CD4-positive, alpha-beta T cell (primary cell): ENCODE measurements around the gene NMNAT2. TPM values are rescaled to one million over a fixed set of nuclear protein-coding genes. Genes with fewer than 3 reads are reported as not detected.

ENCODE experiments used
- ATAC-seq: fragments of 200-7000 bp; cut with Tn5 transposase; one replicate; pipeline ENCODE4 v1.10.0; 2022; ENCODE audit warnings: mild to moderate bottlenecking; ENCODE audit not compliant: poor library complexity
- CTCF ChIA-PET: fragments of 350-600 bp; sonication (Branson Sonifier 250); formaldehyde crosslinking; loops from one replicate; lab custom pipeline; 2021; ENCODE audit warnings: antibody characterized with exemption, inconsistent platforms; lab: Charles Lee
- POLR2A ChIA-PET: fragments of 350-600 bp; sonication (Branson Sonifier 250); formaldehyde crosslinking; loops from one replicate; lab custom pipeline; 2021; ENCODE audit warnings: antibody characterized with exemption, inconsistent platforms; lab: Charles Lee
- DNase-seq, 14 experiments: peaks; one replicate each; pipeline ENCODE4 v3.0.0-alpha.2; 2013 to 2020; ENCODE audit warnings: mixed read lengths in 2 of 14
- H3K27ac ChIP-seq, 2 donors: one replicate each; pipeline versions ENCODE4 v1.5.1 to v1.7.0; 2013; ENCODE audit warnings: low read length in 2 of 2, low read depth in 1 of 2, mild to moderate bottlenecking in 1 of 2
- H3K27me3 ChIP-seq, 2 experiments: 1 replicate in 1 of 2; 2 replicates in 1 of 2; pipeline versions ENCODE4 v1.6.1 to v1.7.0; 2013; ENCODE audit warnings: low read length in 2 of 2, control low read depth in 1 of 2, mild to moderate bottlenecking in 1 of 2, moderate library complexity in 1 of 2; ENCODE audit not compliant: insufficient read depth in 2 of 2, control insufficient read depth in 1 of 2
- H3K36me3 ChIP-seq: one replicate; pipeline ENCODE4 v1.6.1; 2013; ENCODE audit warnings: low read length, control low read depth; ENCODE audit not compliant: insufficient read depth
- H3K4me1 ChIP-seq: one replicate; pipeline ENCODE4 v1.6.1; 2013; ENCODE audit warnings: low read length, control low read depth; ENCODE audit not compliant: insufficient read depth
- H3K4me3 ChIP-seq: one replicate; pipeline ENCODE4 v1.5.1; 2013; ENCODE audit warnings: mild to moderate bottlenecking, low read length, moderate library complexity
- H3K9me3 ChIP-seq, 2 experiments: 1 replicate in 1 of 2; 2 replicates in 1 of 2; pipeline versions ENCODE4 v1.6.1 to v1.7.0; 2013; ENCODE audit warnings: low read length in 2 of 2, mild to moderate bottlenecking in 2 of 2, control low read depth in 1 of 2, moderate library complexity in 1 of 2; ENCODE audit not compliant: control insufficient read depth in 1 of 2, insufficient read depth in 1 of 2
- H3K27ac Mint-ChIP-seq: one replicate; pipeline ENCODE4 v1.8.0; 2020; ENCODE audit warnings: mixed read lengths
- H3K27me3 Mint-ChIP-seq: one replicate; pipeline ENCODE4 v1.8.0; 2021; ENCODE audit warnings: mixed read lengths
- H3K36me3 Mint-ChIP-seq: one replicate; pipeline ENCODE4 v1.8.0; 2021; ENCODE audit warnings: low read depth, mixed read lengths
- H3K4me1 Mint-ChIP-seq: one replicate; pipeline ENCODE4 v1.8.0; 2021; ENCODE audit warnings: low read depth, mixed read lengths
- H3K4me3 Mint-ChIP-seq: one replicate; pipeline ENCODE4 v1.8.0; 2020; ENCODE audit warnings: mild to moderate bottlenecking, mixed read lengths
- H3K9me3 Mint-ChIP-seq: one replicate; pipeline ENCODE4 v1.8.0; 2020; ENCODE audit warnings: mixed read lengths
- intact Hi-C, 2 experiments: fragments of 100-400 bp; cut with DNase I in 1 of 2; cut with micrococcal nuclease in 1 of 2; formaldehyde crosslinking; loops; one replicate each; pipeline versions ENCODE4 v1.15.1 to v1.9.0; 2023 to 2025; cut with DNase I, micrococcal nuclease
- total RNA-seq, 174 experiments: library from RNA in 2 of 174; stranded (reverse) in 2 of 174; gene quantifications; one replicate each; pipeline ENCODE4 v1.2.3 and lab custom pipeline; 2021 to 2026
- TF ChIP-seq, protein P1 (sequence below): fragments of 200-600 bp; IDR thresholded peaks from one replicate; pipeline ENCODE4 v1.8.0; 2022; ENCODE audit warnings: antibody characterized with exemption, mild to moderate bottlenecking

NMNAT2 gene
- total RNA-seq, 2 experiments from 2014 or later: not detected

DNA sequence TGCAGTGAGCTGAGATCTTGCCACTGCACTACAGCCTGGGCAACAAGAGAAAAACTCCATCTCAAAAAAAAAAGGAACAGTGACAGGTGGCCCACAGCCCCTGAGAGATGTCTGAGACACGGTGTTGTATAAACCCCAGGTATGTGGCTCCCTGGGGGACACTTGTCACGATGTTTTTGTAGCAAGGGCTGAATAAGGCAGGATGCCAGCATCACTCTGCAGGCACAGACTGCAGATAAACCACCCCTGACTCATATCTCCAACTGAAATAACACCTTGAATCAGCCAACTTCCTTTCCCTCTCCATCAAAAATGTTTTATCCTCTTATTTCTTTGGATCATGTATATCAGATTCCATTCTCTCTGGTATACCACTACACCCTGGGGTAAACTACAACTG lies 52.5 kb downstream of the NMNAT2 start:
- Histone ChIP-seq H3K27ac (no peak overlapping the region), H3K4me1 (no peaks in the 10 kb centered on the region), H3K36me3 (no peaks in the 10 kb centered on the region), H3K27me3 (peaks cover 0 to 3% of the 10 kb centered on the region in 2 experiments), H3K4me3 (no peak overlapping the region), H3K9me3 (no peaks in the 10 kb centered on the region)
- no peak overlapping the region for H3K4me3 Mint-ChIP-seq
- ChIA-PET CTCF (no interaction called here), POLR2A (no interaction called here)
- TF ChIP-seq, protein P1, sequence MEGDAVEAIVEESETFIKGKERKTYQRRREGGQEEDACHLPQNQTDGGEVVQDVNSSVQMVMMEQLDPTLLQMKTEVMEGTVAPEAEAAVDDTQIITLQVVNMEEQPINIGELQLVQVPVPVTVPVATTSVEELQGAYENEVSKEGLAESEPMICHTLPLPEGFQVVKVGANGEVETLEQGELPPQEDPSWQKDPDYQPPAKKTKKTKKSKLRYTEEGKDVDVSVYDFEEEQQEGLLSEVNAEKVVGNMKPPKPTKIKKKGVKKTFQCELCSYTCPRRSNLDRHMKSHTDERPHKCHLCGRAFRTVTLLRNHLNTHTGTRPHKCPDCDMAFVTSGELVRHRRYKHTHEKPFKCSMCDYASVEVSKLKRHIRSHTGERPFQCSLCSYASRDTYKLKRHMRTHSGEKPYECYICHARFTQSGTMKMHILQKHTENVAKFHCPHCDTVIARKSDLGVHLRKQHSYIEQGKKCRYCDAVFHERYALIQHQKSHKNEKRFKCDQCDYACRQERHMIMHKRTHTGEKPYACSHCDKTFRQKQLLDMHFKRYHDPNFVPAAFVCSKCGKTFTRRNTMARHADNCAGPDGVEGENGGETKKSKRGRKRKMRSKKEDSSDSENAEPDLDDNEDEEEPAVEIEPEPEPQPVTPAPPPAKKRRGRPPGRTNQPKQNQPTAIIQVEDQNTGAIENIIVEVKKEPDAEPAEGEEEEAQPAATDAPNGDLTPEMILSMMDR: no peak
- no peaks in the 10 kb centered on the region for H3K36me3 Mint-ChIP-seq
- H3K4me1 Mint-ChIP-seq: no peaks in the 10 kb centered on the region
- DNase-seq (no peak), ATAC-seq (no peak)
- H3K9me3 Mint-ChIP-seq: no peaks in the 10 kb centered on the region
- H3K27me3 Mint-ChIP-seq: peaks cover 25% of the 10 kb centered on the region
- intact Hi-C loops: no loop called here
- no peak overlapping the region for H3K27ac Mint-ChIP-seq

GRCh38 chr1:183365093-183365492 lies 53.1 kb downstream of the NMNAT2 start:
- Mint-ChIP-seq H3K36me3 (no peaks in the 10 kb centered on the region), H3K4me1 (no peaks in the 10 kb centered on the region), H3K9me3 (no peaks in the 10 kb centered on the region), H3K4me3 (no peak overlapping the region), H3K27ac (no peak overlapping the region), H3K27me3 (peaks cover 24% of the 10 kb centered on the region)
- DNase-seq: no peak
- ChIA-PET POLR2A (no interaction called here), CTCF (no interaction called here)
- intact Hi-C loops: no loop called here
- TF ChIP-seq, protein P1: no peak
- peaks cover 2 to 3% of the 10 kb centered on the region in 2 experiments for H3K27me3 ChIP-seq
- H3K4me1 ChIP-seq: no peaks in the 10 kb centered on the region
- H3K4me3 ChIP-seq: no peak overlapping the region
- no peaks in the 10 kb centered on the region for H3K9me3 ChIP-seq
- no peaks in the 10 kb centered on the region for H3K36me3 ChIP-seq
- no peak for ATAC-seq
- H3K27ac ChIP-seq: no peak overlapping the region

DNA sequence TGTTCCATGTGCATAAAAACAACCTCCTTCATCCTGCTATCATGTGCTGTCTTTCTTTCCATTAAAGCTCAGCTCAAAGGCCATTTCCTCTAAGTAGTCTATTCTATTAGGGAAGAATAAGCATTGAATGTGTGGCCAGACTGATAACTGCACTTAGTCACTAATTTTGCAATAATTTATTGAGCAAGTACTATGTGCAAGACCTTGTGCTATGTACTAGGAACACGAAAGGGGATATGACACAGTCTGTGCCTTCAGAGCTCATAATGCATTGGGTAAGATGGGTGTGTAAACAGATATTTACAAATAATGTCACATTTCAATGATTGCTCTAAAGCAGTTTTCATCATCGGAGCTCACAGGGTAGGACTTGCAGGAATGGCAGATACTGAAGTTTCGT lies 54.2 kb downstream of the NMNAT2 start:
- Histone ChIP-seq H3K9me3 (no peaks in the 10 kb centered on the region), H3K4me3 (no peak overlapping the region), H3K4me1 (no peaks in the 10 kb centered on the region), H3K36me3 (no peaks in the 10 kb centered on the region), H3K27ac (no peak overlapping the region), H3K27me3 (peaks cover 5 to 8% of the 10 kb centered on the region in 2 experiments)
- ChIA-PET CTCF (no interaction called here), POLR2A (interaction anchor here (0.5 kb wide), 1 partner anchor 242 kb away, joined by 3 read pairs; no protein-coding TSS in a partner anchor)
- H3K4me3 Mint-ChIP-seq: no peak overlapping the region
- H3K4me1 Mint-ChIP-seq: no peaks in the 10 kb centered on the region
- intact Hi-C loops: no loop called here
- peaks cover 29% of the 10 kb centered on the region for H3K27me3 Mint-ChIP-seq
- no peaks in the 10 kb centered on the region for H3K36me3 Mint-ChIP-seq
- no peaks in the 10 kb centered on the region for H3K9me3 Mint-ChIP-seq
- TF ChIP-seq, protein P1: no peak
- no peak for ATAC-seq
- no peak overlapping the region for H3K27ac Mint-ChIP-seq
- DNase-seq: peak in 3 of 14 experiments; percentile 13 to 61 (median 47)
